SK-N-MC (cell line): ENCODE results near the gene CDK5R2.

Experiments
- EZH2 ChIP-seq: fragments of 200-600 bp; sonication (generic); IDR thresholded peaks from one replicate; pipeline ENCODE4 v1.6.1; 2017; ENCODE audit warnings: antibody characterized with exemption
- FOXP2 ChIP-seq: optimal IDR thresholded peaks from 2 replicates; pipeline ENCODE3; 2011; ENCODE audit warnings: mild to moderate bottlenecking, moderate library complexity; ENCODE audit not compliant: insufficient read depth; ENCODE audit errors: extremely low read length, control extremely low read depth
- POLR2AphosphoS5 ChIP-seq: IDR thresholded peaks from 2 replicates; pipeline ENCODE4 v1.6.1; 2012; ENCODE audit warnings: mild to moderate bottlenecking, low read depth, low read length, borderline replicate concordance

- no peak for TF ChIP-seq EZH2
- TF ChIP-seq POLR2AphosphoS5, result no peak
- TF ChIP-seq FOXP2, result no peak
These were observed 4.7 kb upstream of the CDK5R2 start for GRCh38 chr2:218954541-218955300.
